ENCODE data around the gene C19orf12. TPM values are rescaled to one million over a fixed set of nuclear protein-coding genes. Genes with fewer than 3 reads are reported as not detected.

C19orf12 gene
- total and polyA plus RNA-seq, 2 of the 13 experiments (the other 11 are each of a cell fraction or from before 2014, with no cell fraction given), result 17.7 to 34.4 TPM

DNA sequence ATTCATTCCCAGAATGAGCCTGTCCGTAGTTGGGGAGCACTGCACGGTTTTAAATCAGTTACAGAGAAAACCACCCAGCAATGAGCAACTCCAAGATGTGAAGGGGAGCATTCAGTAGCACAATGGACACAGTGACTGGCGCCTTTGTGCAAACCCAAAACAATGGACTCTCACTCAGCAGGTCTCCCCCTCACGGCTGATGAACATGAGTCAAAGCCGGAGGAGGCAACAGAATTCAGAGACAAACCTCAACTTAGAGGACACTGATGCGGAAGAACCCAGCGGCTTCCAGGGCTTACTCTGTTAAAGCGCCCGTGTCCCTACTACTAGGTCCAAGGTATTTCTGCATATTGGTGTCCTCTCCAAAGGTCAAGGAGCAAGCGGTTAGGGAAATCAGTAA lies 32.1 kb downstream of the C19orf12 start (continued):
- TF ChIP-seq ZBTB4 (CRISPR knock-in tag; IDR thresholded peaks at IDR 0.05; ENCODE audit: borderline replicate concordance) (no peak), HNRNPH1 (optimal IDR thresholded peaks at IDR 0.05; ENCODE audit: low read depth, low read length) (no peak), POLR2AphosphoS2 (IDR thresholded peaks at IDR 0.05; ENCODE audit: low read depth, low read length) (no peak), TAF1 (CRISPR knock-in tag; IDR thresholded peaks at IDR 0.05) (no peak)

DNA sequence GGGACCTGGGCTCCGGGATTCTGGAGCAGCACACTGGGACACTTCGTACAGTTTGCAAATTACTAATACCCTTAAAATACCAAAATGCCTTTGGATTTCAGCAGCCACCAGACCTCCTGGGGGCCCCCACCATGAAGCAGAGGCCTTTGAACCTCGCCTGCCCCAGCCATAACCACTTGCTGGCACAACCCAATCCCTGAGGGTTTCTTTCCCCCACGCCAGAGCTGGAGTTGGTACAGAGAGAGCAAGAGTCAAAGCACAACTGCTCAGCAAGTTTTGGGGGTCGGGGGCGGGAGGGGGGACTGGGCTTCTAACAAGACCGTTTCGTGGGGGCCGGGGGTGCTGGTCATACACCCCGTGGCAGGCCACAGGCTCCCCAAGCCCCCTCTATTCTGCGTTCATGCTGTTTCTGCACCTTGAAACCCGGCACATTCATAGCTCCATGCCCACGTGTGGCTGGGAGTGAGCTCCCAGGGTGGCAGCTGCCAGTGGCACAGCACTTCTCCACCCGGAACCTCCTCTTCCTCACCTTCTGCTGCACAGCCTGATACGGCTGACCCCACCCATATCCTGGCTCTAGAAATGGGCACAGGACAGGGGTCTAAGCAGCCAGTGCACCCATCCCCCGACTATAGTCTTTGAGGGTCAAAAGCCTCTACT lies 32.7 kb downstream of the C19orf12 start:
- ATAC-seq (no peak), FAIRE-seq (no peak), DNase-seq (ENCODE audit: low spot score) (no peak)
- BruUV-seq (replicated peaks), result no TSS peak
- Histone ChIP-seq H2AFZ (ENCODE audit: low read length) (no peak overlapping the region), H3K9ac (ENCODE audit: insufficient read depth, low read depth, low read length) (no peak overlapping the region), H4K20me1 (ENCODE audit: insufficient read depth, low read length) (no peaks in the 10 kb centered on the region), H3K9me3 (ENCODE audit: low read length) (no peaks in the 10 kb centered on the region), H3K36me3 (replicated peaks in 1 of 2; ENCODE audit: control insufficient read depth in 1 of 2, insufficient read depth in 2 of 2, low read length in 2 of 2) (no peaks in the 10 kb centered on the region), H3K4me3 (replicated peaks in 1 of 3; ENCODE audit: insufficient read depth in 1 of 3, low read depth in 2 of 3, low read length in 3 of 3) (no peak overlapping the region), H3K27ac (ENCODE audit: extremely low read length, insufficient read depth, low read length) (no peak overlapping the region), H3K4me1 (ENCODE audit: insufficient read depth, low read length) (peaks cover 29% of the 10 kb centered on the region), H3K79me2 (ENCODE audit: insufficient read depth, low read length) (no peaks in the 10 kb centered on the region), H3K27me3 (ENCODE audit: control insufficient read depth in 1 of 2, insufficient read depth in 2 of 2, low read length in 2 of 2) (peaks cover 5 to 18% of the 10 kb centered on the region in 2 experiments), H3K4me2 (ENCODE audit: low read depth, low read length) (no peak overlapping the region)
- intact Hi-C loops (cut with micrococcal nuclease; ENCODE audit: unreplicated experiment), result no loop called here
- ChIA-PET POLR2A (interaction anchor here (1.5 kb wide), 1 partner anchor 76 kb away, joined by 4 read pairs; the partner anchor contains the start of gene POP4), CTCF (ENCODE audit: low intra/inter-chr PET ratio, low total read pairs) (no interaction called here)
- WGBS (ENCODE audit: low lambda C conversion rate), result 0% methylated on average over 1 of the region's 16 CpGs
- in situ Hi-C loops (cut with HindIII; ENCODE audit: extremely low pct_ligation_motif_present, low pct_unique_long_range_greater_than_20kb), result no loop called here
- TF ChIP-seq, protein P1, sequence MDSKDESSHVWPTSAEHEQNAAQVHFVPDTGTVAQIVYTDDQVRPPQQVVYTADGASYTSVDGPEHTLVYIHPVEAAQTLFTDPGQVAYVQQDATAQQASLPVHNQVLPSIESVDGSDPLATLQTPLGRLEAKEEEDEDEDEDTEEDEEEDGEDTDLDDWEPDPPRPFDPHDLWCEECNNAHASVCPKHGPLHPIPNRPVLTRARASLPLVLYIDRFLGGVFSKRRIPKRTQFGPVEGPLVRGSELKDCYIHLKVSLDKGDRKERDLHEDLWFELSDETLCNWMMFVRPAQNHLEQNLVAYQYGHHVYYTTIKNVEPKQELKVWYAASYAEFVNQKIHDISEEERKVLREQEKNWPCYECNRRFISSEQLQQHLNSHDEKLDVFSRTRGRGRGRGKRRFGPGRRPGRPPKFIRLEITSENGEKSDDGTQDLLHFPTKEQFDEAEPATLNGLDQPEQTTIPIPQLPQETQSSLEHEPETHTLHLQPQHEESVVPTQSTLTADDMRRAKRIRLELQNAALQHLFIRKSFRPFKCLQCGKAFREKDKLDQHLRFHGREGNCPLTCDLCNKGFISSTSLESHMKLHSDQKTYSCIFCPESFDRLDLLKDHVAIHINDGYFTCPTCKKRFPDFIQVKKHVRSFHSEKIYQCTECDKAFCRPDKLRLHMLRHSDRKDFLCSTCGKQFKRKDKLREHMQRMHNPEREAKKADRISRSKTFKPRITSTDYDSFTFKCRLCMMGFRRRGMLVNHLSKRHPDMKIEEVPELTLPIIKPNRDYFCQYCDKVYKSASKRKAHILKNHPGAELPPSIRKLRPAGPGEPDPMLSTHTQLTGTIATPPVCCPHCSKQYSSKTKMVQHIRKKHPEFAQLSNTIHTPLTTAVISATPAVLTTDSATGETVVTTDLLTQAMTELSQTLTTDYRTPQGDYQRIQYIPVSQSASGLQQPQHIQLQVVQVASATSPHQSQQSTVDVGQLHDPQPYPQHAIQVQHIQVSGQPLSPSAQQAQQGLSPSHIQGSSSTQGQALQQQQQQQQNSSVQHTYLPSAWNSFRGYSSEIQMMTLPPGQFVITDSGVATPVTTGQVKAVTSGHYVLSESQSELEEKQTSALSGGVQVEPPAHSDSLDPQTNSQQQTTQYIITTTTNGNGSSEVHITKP (CRISPR knock-in tag; IDR thresholded peaks at IDR 0.05; ENCODE audit: low read depth), result no peak
- no peak for TF ChIP-seq UBTF (CRISPR knock-in tag; IDR thresholded peaks at IDR 0.05)
- TF ChIP-seq, protein P2, sequence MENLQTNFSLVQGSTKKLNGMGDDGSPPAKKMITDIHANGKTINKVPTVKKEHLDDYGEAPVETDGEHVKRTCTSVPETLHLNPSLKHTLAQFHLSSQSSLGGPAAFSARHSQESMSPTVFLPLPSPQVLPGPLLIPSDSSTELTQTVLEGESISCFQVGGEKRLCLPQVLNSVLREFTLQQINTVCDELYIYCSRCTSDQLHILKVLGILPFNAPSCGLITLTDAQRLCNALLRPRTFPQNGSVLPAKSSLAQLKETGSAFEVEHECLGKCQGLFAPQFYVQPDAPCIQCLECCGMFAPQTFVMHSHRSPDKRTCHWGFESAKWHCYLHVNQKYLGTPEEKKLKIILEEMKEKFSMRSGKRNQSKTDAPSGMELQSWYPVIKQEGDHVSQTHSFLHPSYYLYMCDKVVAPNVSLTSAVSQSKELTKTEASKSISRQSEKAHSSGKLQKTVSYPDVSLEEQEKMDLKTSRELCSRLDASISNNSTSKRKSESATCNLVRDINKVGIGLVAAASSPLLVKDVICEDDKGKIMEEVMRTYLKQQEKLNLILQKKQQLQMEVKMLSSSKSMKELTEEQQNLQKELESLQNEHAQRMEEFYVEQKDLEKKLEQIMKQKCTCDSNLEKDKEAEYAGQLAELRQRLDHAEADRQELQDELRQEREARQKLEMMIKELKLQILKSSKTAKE (CRISPR knock-in tag; IDR thresholded peaks at IDR 0.05; ENCODE audit: borderline replicate concordance), result no peak
